Motor neuron (in vitro differentiated cells): Measurements from ENCODE around the gene SUCLA2. TPM values are rescaled to one million over a fixed set of nuclear protein-coding genes. Genes with fewer than 3 reads are reported as not detected.
A peak's percentile ranks its signal among the peaks of the same experiment; 100 is the strongest.
"Not testable (repeated sequence)": the region's sequence is repeated elsewhere in the genome, so short reads cannot be mapped to it uniquely, and the experiment has no call there.

Experiments
- ATAC-seq, 8 experiments: fragments of 200-7000 bp; cut with Tn5 transposase; replicated peaks in 6 of 8; 2 replicates each; pipeline ENCODE4 v1.8.0; 2021; ENCODE audit warnings: mild to moderate bottlenecking in 8 of 8, moderate library complexity in 8 of 8
- H3K27ac ChIP-seq, 2 donors: fragments of 250-450 bp; sonication (Bioruptor Pico); 2 replicates each; pipeline ENCODE4 v1.9.0; 2021; ENCODE audit warnings: antibody characterized with exemption in 2 of 2, mild to moderate bottlenecking in 2 of 2, moderate library complexity in 1 of 2
- H3K4me1 ChIP-seq, 2 donors: fragments of 250-450 bp; sonication (Bioruptor Pico); replicated peaks in 1 of 2; 2 replicates each; pipeline ENCODE4 v1.6.1; 2021; ENCODE audit warnings: antibody characterized with exemption in 2 of 2, mild to moderate bottlenecking in 2 of 2, moderate library complexity in 1 of 2
- H3K4me3 ChIP-seq, 5 donors: fragments of 250-450 bp; sonication (Bioruptor Pico); 2 replicates each; pipeline ENCODE4 v1.9.0; 2021; ENCODE audit warnings: antibody characterized with exemption in 5 of 5, mild to moderate bottlenecking in 5 of 5, moderate library complexity in 4 of 5
- WGBS, 10 experiments: fragments of 450-650 bp; shearing (Covaris generic); methylation state at CpG; one replicate each; pipeline ENCODE4 v1.0.0; 2022; 5-methylcytosine and 5-hydroxymethylcytosine counted together
- in situ Hi-C, 9 experiments: fragments of 400-800 bp; cut with MboI; loops; one replicate each; pipeline ENCODE4 v1.15.0; 2021; ENCODE audit warnings: low sequenced_read_pairs in 9 of 9, low pct_unique_long_range_greater_than_20kb in 2 of 9; ENCODE audit not compliant: unreplicated experiment in 9 of 9
- total RNA-seq, 8 experiments: library from RNA; unstranded; fragments of 300-600 nt; gene quantifications; 2 replicates each; pipeline versions ENCODE4 v1.2.3 to v1.2.4, GENCODE V29; 2022

Gene SUCLA2
- total RNA-seq, 8 experiments from 2014 or later, result 44.3 to 74.5 (median 50.1) TPM

- in situ Hi-C loops, result no loop called here
- Histone ChIP-seq H3K27ac (no peak overlapping the region), H3K4me3 (no peak overlapping the region), H3K4me1 (no peaks in the 10 kb centered on the region)
- ATAC-seq, result no peak
- WGBS, 10 experiments, result 94 to 100% (median 99%) methylated on average over 2 to 3 of the region's 3 CpGs
These were observed 36.2 kb downstream of the SUCLA2 start for GRCh38 chr13:47964863-47965262.

- no peaks in the 10 kb centered on the region for H3K4me1 ChIP-seq
- no peak overlapping the region for H3K27ac ChIP-seq
- in situ Hi-C loops, result no loop called here
- no peak overlapping the region for H3K4me3 ChIP-seq
- ATAC-seq, result no peak
- WGBS, 10 experiments, result 93 to 100% (median 100%) methylated on average over 1 of the region's 1 CpG; no CpG with 5 or more reads in 6 of the 10 experiments
These were observed 38.8 kb downstream of the SUCLA2 start for GRCh38 chr13:47962237-47962636.

GRCh38 chr13:47959468-47960247 is 41.4 kb downstream of the SUCLA2 start:
- peak in 2 of 8 experiments; percentile 94 for ATAC-seq
- H3K4me3 ChIP-seq, result no peak overlapping the region
- no peaks in the 10 kb centered on the region for H3K4me1 ChIP-seq
- no peak overlapping the region for H3K27ac ChIP-seq
- in situ Hi-C loops, result no loop called here
- 73 to 100% (median 100%) methylated on average over 1 to 2 of the region's 4 CpGs; no CpG with 5 or more reads in 1 of the 10 experiments for WGBS, 10 experiments

GRCh38 chr13:47957073-47957472 is 44.0 kb downstream of the SUCLA2 start:
- in situ Hi-C loops, result no loop called here
- no peak overlapping the region for H3K27ac ChIP-seq
- H3K4me1 ChIP-seq, result no peaks in the 10 kb centered on the region
- no peak overlapping the region for H3K4me3 ChIP-seq
- no peak for ATAC-seq
- WGBS, 10 experiments, result 95 to 100% (median 100%) methylated on average over 1 to 5 of the region's 5 CpGs; no CpG with 5 or more reads in 3 of the 10 experiments

- Histone ChIP-seq H3K27ac (no peak overlapping the region), H3K4me1 (no peaks in the 10 kb centered on the region), H3K4me3 (no peak overlapping the region)
- 90 to 100% (median 100%) methylated on average over 1 to 2 of the region's 2 CpGs for WGBS, 10 experiments
- no peak for ATAC-seq
- in situ Hi-C loops, result no loop called here
These were observed 45.2 kb downstream of the SUCLA2 start for GRCh38 chr13:47955836-47956235.

GRCh38 chr13:47949799-47950198 is 51.3 kb downstream of the SUCLA2 start:
- 86 to 100% (median 93%) methylated on average over 1 to 2 of the region's 2 CpGs; no CpG with 5 or more reads in 2 of the 10 experiments for WGBS, 10 experiments
- Histone ChIP-seq H3K4me3 (no peak overlapping the region), H3K4me1 (no peaks in the 10 kb centered on the region), H3K27ac (no peak overlapping the region)
- ATAC-seq, result no peak
- in situ Hi-C loops, result no loop called here

GRCh38 chr13:47945738-47946137 is 55.3 kb downstream of the SUCLA2 start:
- in situ Hi-C loops, result no loop called here
- no peaks in the 10 kb centered on the region for H3K4me1 ChIP-seq
- H3K4me3 ChIP-seq, result no peak overlapping the region
- 82 to 100% (median 100%) methylated on average over 1 to 2 of the region's 2 CpGs; no CpG with 5 or more reads in 4 of the 10 experiments for WGBS, 10 experiments
- H3K27ac ChIP-seq, result no peak overlapping the region
- ATAC-seq, result peak in 2 of 8 experiments; percentile 22 to 47

- H3K27ac ChIP-seq, in situ Hi-C loops, H3K4me1 ChIP-seq, ATAC-seq, H3K4me3 ChIP-seq: not testable (repeated sequence)
- 83 to 100% (median 100%) methylated on average over 1 to 4 of the region's 4 CpGs; no CpG with 5 or more reads in 3 of the 10 experiments for WGBS, 10 experiments
These were observed 55.9 kb downstream of the SUCLA2 start for GRCh38 chr13:47945146-47945545.

GRCh38 chr13:47934371-47934770 is 66.7 kb downstream of the SUCLA2 start:
- peak in 1 of 8 experiments; percentile 51 for ATAC-seq
- 77 to 100% (median 89%) methylated on average over 3 to 5 of the region's 5 CpGs; no CpG with 5 or more reads in 2 of the 10 experiments for whole genome bisulfite sequencing, 10 experiments
- Histone ChIP-seq H3K4me1 (peaks cover 0 to 5% of the 10 kb centered on the region in 2 donors), H3K4me3 (no peak overlapping the region), H3K27ac (no peak overlapping the region)
- in situ Hi-C loops, result no loop called here

GRCh38 chr13:47932950-47933923 is 67.8 kb downstream of the SUCLA2 start:
- ATAC-seq, result peak in 2 of 8 experiments; percentile 45 to 69
- 41 to 100% (median 60%) methylated on average over 1 to 4 of the region's 5 CpGs; no CpG with 5 or more reads in 1 of the 10 experiments for WGBS, 10 experiments
- peaks cover 0 to 5% of the 10 kb centered on the region in 2 donors for H3K4me1 ChIP-seq
- no peak overlapping the region for H3K4me3 ChIP-seq
- no peak overlapping the region for H3K27ac ChIP-seq
- in situ Hi-C loops, result no loop called here

- 75 to 100% (median 100%) methylated on average over 1 of the region's 1 CpG; no CpG with 5 or more reads in 3 of the 10 experiments for WGBS, 10 experiments
These were observed 70.4 kb downstream of the SUCLA2 start for GRCh38 chr13:47930649-47931165.

GRCh38 chr13:47929156-47929555 is 71.9 kb downstream of the SUCLA2 start:
- WGBS, 10 experiments, result 52 to 100% (median 70%) methylated on average over 1 to 3 of the region's 3 CpGs; no CpG with 5 or more reads in 1 of the 10 experiments
- in situ Hi-C loops, result no loop called here
- H3K27ac ChIP-seq, result no peak overlapping the region
- H3K4me3 ChIP-seq, result no peak overlapping the region
- peaks cover 0 to 5% of the 10 kb centered on the region in 2 donors for H3K4me1 ChIP-seq
- no peak for ATAC-seq

More at GRCh38 chr13:47930649-47931165, 70.4 kb downstream of the SUCLA2 start:
- ATAC-seq, result no peak
- H3K4me3 ChIP-seq, result no peak overlapping the region
- H3K27ac ChIP-seq, result no peak overlapping the region
- in situ Hi-C loops, result no loop called here
- H3K4me1 ChIP-seq, result peaks cover 0 to 5% of the 10 kb centered on the region in 2 donors
